Measurements from ENCODE around the gene MROH2A. TPM values are rescaled to one million over a fixed set of nuclear protein-coding genes. Genes with fewer than 3 reads are reported as not detected.
"Not testable (repeated sequence)": the region's sequence is repeated elsewhere in the genome, so short reads cannot be mapped to it uniquely, and the experiment has no call there.

Gene MROH2A
- total RNA-seq, 1 donor from 2014 or later, result not detected

DNA sequence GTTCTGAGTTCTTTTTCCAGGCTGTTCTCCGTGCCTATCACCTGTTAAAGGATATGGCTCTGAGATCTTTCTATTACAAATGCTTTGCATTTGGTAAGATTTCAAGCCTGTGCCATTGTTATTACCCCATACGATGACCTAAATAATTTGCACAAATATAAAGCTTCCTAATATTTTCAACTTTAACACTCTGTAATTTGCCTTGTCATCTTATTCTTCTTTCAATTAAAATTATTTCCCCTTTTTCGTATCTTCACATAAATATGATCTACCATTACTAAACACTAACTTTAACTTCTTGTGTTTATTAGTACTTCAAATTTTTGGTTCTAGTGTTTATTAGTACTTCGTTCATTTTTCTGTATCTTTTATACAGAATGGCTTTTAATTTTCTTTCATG is 93.3 kb downstream of the MROH2A start:
- Histone ChIP-seq H3K9me3 (replicated peaks) (peaks cover 19% of the 10 kb centered on the region), H3K4me1 (no peaks in the 10 kb centered on the region), H3K4me3 (no peak overlapping the region), H3K27me3 (ENCODE audit: low read depth) (peaks cover 64% of the 10 kb centered on the region), H3K36me3 (no peaks in the 10 kb centered on the region), H3K27ac (replicated peaks) (no peak overlapping the region)
- TF ChIP-seq, protein P1, sequence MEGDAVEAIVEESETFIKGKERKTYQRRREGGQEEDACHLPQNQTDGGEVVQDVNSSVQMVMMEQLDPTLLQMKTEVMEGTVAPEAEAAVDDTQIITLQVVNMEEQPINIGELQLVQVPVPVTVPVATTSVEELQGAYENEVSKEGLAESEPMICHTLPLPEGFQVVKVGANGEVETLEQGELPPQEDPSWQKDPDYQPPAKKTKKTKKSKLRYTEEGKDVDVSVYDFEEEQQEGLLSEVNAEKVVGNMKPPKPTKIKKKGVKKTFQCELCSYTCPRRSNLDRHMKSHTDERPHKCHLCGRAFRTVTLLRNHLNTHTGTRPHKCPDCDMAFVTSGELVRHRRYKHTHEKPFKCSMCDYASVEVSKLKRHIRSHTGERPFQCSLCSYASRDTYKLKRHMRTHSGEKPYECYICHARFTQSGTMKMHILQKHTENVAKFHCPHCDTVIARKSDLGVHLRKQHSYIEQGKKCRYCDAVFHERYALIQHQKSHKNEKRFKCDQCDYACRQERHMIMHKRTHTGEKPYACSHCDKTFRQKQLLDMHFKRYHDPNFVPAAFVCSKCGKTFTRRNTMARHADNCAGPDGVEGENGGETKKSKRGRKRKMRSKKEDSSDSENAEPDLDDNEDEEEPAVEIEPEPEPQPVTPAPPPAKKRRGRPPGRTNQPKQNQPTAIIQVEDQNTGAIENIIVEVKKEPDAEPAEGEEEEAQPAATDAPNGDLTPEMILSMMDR (IDR thresholded peaks at IDR 0.05; ENCODE audit: borderline replicate concordance), result no peak
- intact Hi-C loops (cut with micrococcal nuclease), result no loop called here
- DNase-seq, result no peak

DNA sequence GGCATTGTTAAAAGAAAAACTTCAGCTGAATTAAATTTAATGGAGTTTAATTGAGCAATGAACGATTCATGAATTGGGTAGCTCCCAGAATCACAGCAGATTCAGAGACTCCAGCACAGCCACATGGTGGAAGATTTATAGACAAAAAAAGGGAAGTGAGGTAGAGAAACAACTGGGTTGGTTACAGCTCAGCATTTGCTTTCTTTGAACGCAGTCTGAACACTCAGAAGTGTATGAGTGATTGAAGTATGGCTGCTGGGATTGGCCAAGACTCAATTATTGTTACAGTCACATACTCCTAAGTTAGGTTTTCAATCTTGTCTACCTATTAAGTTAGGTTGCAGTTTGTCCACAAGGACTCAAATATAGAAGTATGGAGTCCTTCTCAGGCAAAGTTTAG is 94.0 kb downstream of the MROH2A start:
- H3K36me3 ChIP-seq; DNase-seq; intact Hi-C loops (cut with micrococcal nuclease); H3K4me1 ChIP-seq; H3K4me3 ChIP-seq; H3K27ac ChIP-seq (replicated peaks): not testable (repeated sequence)
- H3K27me3 ChIP-seq (ENCODE audit: low read depth), result peaks cover 64% of the 10 kb centered on the region
- peaks cover 26% of the 10 kb centered on the region for H3K9me3 ChIP-seq (replicated peaks)

DNA sequence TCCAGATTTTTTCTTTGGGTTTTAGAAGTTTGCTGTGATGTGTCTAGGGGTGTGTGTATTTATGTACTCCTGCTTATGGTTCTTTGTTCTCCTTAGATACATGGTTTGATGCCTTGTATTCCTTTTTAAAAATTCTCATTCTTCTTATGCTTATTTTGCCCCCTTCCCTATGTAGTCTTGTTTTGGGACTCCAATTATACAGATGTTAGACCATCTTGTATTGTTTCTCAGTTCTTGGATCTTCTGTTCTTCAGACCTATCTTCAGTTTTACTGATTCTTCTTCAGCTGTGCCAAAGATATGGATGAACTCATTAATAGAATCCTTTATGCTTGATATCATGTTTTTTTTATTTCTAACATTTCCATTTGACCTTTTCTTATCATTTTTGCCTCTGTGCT is 104.2 kb downstream of the MROH2A start:
- TF ChIP-seq, protein P1 (IDR thresholded peaks at IDR 0.05; ENCODE audit: borderline replicate concordance), result no peak

More for the DNA sequence above, 104.2 kb downstream of the MROH2A start:
- no peaks in the 10 kb centered on the region for H3K36me3 ChIP-seq
- peaks cover 26% of the 10 kb centered on the region for H3K27me3 ChIP-seq (ENCODE audit: low read depth)
- no peak overlapping the region for H3K27ac ChIP-seq (replicated peaks)
- H3K4me1 ChIP-seq, result no peaks in the 10 kb centered on the region
- DNase-seq, result no peak
- no peak overlapping the region for H3K4me3 ChIP-seq
- intact Hi-C loops (cut with micrococcal nuclease), result no loop called here
- peaks cover 42% of the 10 kb centered on the region for H3K9me3 ChIP-seq (replicated peaks)

Other genes starting within 250 kb of the MROH2A start
- 20.0 TPM for gene USP40, start 211.5 kb upstream of the MROH2A start, total RNA-seq
- not detected for gene UGT1A8, start 160.7 kb upstream of the MROH2A start, total RNA-seq
- gene UGT1A10, start 141.9 kb upstream of the MROH2A start, total RNA-seq, result not detected
- gene UGT1A9, start 106.4 kb upstream of the MROH2A start, total RNA-seq, result not detected
- gene UGT1A7, start 96.4 kb upstream of the MROH2A start, total RNA-seq, result not detected
- not detected for gene UGT1A6, start 85.4 kb upstream of the MROH2A start, total RNA-seq
- gene UGT1A5, start 65.4 kb upstream of the MROH2A start, total RNA-seq, result not detected
- not detected for gene UGT1A4, start 59.6 kb upstream of the MROH2A start, total RNA-seq
- not detected for gene UGT1A3, start 49.3 kb upstream of the MROH2A start, total RNA-seq
- gene UGT1A1, start 18.1 kb upstream of the MROH2A start, total RNA-seq, result not detected
- 0.36 TPM for gene HJURP, start 76.2 kb downstream of the MROH2A start, total RNA-seq
- not detected for gene TRPM8, start 139.0 kb downstream of the MROH2A start, total RNA-seq

All from left ventricle myocardium inferior (tissue), 1 donor.